HCT116 (cell line): ENCODE results near the gene PAX5. TPM values are rescaled to one million over a fixed set of nuclear protein-coding genes. Genes with fewer than 3 reads are reported as not detected.

Experiments
- ATAC-seq: fragments of 200-7000 bp; cut with Tn5 transposase; 2 replicates; pipeline ENCODE4 v1.9.1; 2020; ENCODE audit warnings: mild to moderate bottlenecking, moderate library complexity
- BruUV-seq: library from RNA; stranded (reverse); fragments of 400-500 nt; replicated peaks from 2 replicates; lab custom pipeline; 2021; lab: Mats Ljungman, UMichigan
- CTCF ChIA-PET: fragments of 300-600 bp; sonication (Branson Sonifier 250); formaldehyde crosslinking; loops from one replicate; lab custom pipeline; 2021; ENCODE audit warnings: antibody characterized with exemption; lab: Charles Lee
- POLR2A ChIA-PET: fragments of 300-600, 350-600 bp; sonication (Branson Sonifier 250); formaldehyde crosslinking; loops from one replicate; lab custom pipeline; 2021; ENCODE audit warnings: antibody characterized with exemption; lab: Charles Lee
- RAD21 ChIA-PET, 2 experiments: fragments of 300-600 bp; sonication (Branson Sonifier 250); formaldehyde crosslinking; loops; one replicate each; lab custom pipeline; 2023; ENCODE audit warnings: low total read pairs in 2 of 2; ENCODE audit not compliant: uncharacterized antibody in 2 of 2, unreplicated experiment in 2 of 2, low non-redundant PET in 1 of 2; lab: Charles Lee
- DNase-seq: peaks from one replicate; pipeline ENCODE4 v3.0.0-alpha.2; 2010; ENCODE audit warnings: low read depth, low spot score
- H2AFZ ChIP-seq: fragments of 200-600 bp; shearing (Covaris generic), sonication (generic); 2 replicates; pipeline ENCODE4 v1.6.1; 2017; ENCODE audit warnings: low read depth, mixed run types, mixed read lengths, antibody characterized with exemption, low read length; ENCODE audit not compliant: poor library complexity, severe bottlenecking
- H3K27ac ChIP-seq: 2 replicates; pipeline ENCODE4 v1.5.1; 2012; ENCODE audit warnings: low read depth, low read length
- H3K27me3 ChIP-seq: fragments of 200-600 bp; sonication (generic); 2 replicates; pipeline ENCODE4 v1.6.1; 2016; ENCODE audit warnings: mixed run types, low read length, mixed read lengths; ENCODE audit not compliant: insufficient read depth
- H3K36me3 ChIP-seq, 2 experiments: fragments of 200-500 bp in 1 of 2; fragments of 200-600 bp in 1 of 2; sonication (Bioruptor generic) in 1 of 2; sonication (generic) in 1 of 2; 2 replicates each; pipeline versions ENCODE4 v1.5.1 to v1.6.1; 2014 to 2016; ENCODE audit warnings: low read length in 2 of 2, inconsistent platforms in 1 of 2, mixed read lengths in 1 of 2, mixed run types in 1 of 2; ENCODE audit not compliant: insufficient read depth in 2 of 2, control insufficient read depth in 1 of 2
- H3K4me1 ChIP-seq, 2 experiments: fragments of 200-600 bp in 1 of 2; sonication (generic) in 1 of 2; 2 replicates each; pipeline versions ENCODE4 v1.5.1 to v1.6.1; 2012 to 2017; ENCODE audit warnings: low read length in 2 of 2, inconsistent platforms in 1 of 2, mild to moderate bottlenecking in 1 of 2, mixed read lengths in 1 of 2, mixed run types in 1 of 2, moderate library complexity in 1 of 2; ENCODE audit not compliant: insufficient read depth in 2 of 2, control insufficient read depth in 1 of 2
- H3K4me2 ChIP-seq: fragments of 200-600 bp; sonication (generic); 2 replicates; pipeline ENCODE4 v1.6.1; 2017; ENCODE audit warnings: mixed run types, low read length, mixed read lengths
- H3K4me3 ChIP-seq, 2 experiments: fragments of 200-600 bp in 1 of 2; sonication (generic) in 1 of 2; replicated peaks in 1 of 2; 2 replicates each; pipeline ENCODE4 v1.5.1; 2011 to 2016; ENCODE audit warnings: low read length in 2 of 2, control low read depth in 1 of 2, low read depth in 1 of 2, mild to moderate bottlenecking in 1 of 2, mixed read lengths in 1 of 2, mixed run types in 1 of 2
- H3K79me2 ChIP-seq: fragments of 200-600 bp; sonication (generic); 2 replicates; pipeline ENCODE4 v1.6.1; 2017; ENCODE audit warnings: mild to moderate bottlenecking, mixed run types, low read length, moderate library complexity, mixed read lengths; ENCODE audit not compliant: insufficient read depth
- H3K9ac ChIP-seq: fragments of 200-600 bp; sonication (generic); 2 replicates; pipeline ENCODE4 v1.6.1; 2016; ENCODE audit warnings: low read length, mixed read lengths
- H3K9me2 ChIP-seq: fragments of 200-600 bp; sonication (generic), shearing (Covaris generic); 2 replicates; pipeline ENCODE4 v1.6.1; 2017; ENCODE audit warnings: mixed run types, mild to moderate bottlenecking, moderate library complexity; ENCODE audit not compliant: insufficient read depth
- H3K9me3 ChIP-seq, 2 experiments: fragments of 200-500 bp in 1 of 2; fragments of 200-600 bp in 1 of 2; sonication (Bioruptor generic) in 1 of 2; sonication (generic) in 1 of 2; 2 replicates each; pipeline ENCODE4 v1.6.1; 2014 to 2017; ENCODE audit warnings: low read length in 2 of 2, mixed read lengths in 2 of 2, inconsistent platforms in 1 of 2, low read depth in 1 of 2, mild to moderate bottlenecking in 1 of 2, mixed run types in 1 of 2, moderate library complexity in 1 of 2; ENCODE audit not compliant: control insufficient read depth in 1 of 2, insufficient read depth in 1 of 2
- H4K20me1 ChIP-seq: fragments of 200-600 bp; sonication (generic), shearing (Covaris generic); 2 replicates; pipeline ENCODE4 v1.6.1; 2017; ENCODE audit warnings: mixed run types, mild to moderate bottlenecking, moderate library complexity; ENCODE audit not compliant: insufficient read depth
- CEBPB ChIP-seq: IDR thresholded peaks from 2 replicates; pipeline ENCODE4 v1.6.1; 2012; ENCODE audit warnings: low read depth
- EZH2phosphoT487 ChIP-seq: fragments of 200-600 bp; IDR thresholded peaks from 2 replicates; pipeline ENCODE4 v1.6.1; 2018; ENCODE audit warnings: antibody characterized with exemption, borderline replicate concordance
- FOSL1 ChIP-seq: IDR thresholded peaks from 2 replicates; pipeline ENCODE4 v1.6.1; 2012; ENCODE audit warnings: low read depth
- MAX ChIP-seq: IDR thresholded peaks from 2 replicates; pipeline ENCODE4 v1.6.1; 2012
- ZBTB33 ChIP-seq: IDR thresholded peaks from 2 replicates; pipeline ENCODE4 v1.6.1; 2011; ENCODE audit warnings: mild to moderate bottlenecking, low read length, moderate library complexity; ENCODE audit not compliant: insufficient replicate concordance; ENCODE audit errors: extremely low read depth
- intact Hi-C: fragments of 100-400 bp; cut with micrococcal nuclease; formaldehyde crosslinking; loops from 2 replicates; pipeline ENCODE4 v1.10.0; 2022
- total RNA-seq: library from RNA; stranded (reverse); gene quantifications from one replicate; pipeline ENCODE4 v1.2.1, GENCODE V29; 2021; ENCODE audit not compliant: unreplicated experiment

The PAX5 gene
- total RNA-seq, 1 experiment from 2014 or later, result 0.17 TPM

DNA sequence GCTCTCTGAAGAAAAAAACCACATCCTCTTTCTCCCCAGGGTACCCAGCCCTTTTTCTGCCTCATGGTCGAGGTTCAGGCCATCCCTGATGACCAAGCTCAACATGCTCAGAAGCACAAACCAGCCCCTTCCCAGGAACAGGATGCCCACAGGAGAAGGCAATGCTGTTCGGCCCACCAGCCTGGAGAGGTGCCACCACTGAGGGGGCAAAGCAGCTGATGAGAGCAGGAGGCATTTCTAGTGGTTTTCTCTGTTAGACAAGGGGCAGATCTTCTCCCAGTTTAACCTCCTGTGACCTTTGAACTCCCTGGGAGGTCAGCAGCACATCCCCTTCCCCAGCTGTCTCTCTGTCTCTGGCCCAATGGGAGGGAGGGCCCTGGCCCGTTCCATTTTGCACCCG is 73.0 kb downstream of the PAX5 start:
- CTCF ChIA-PET, result no interaction called here
- no peak overlapping the region for H3K4me2 ChIP-seq
- no peaks in the 10 kb centered on the region for H3K4me1 ChIP-seq
- no peaks in the 10 kb centered on the region for H3K9me2 ChIP-seq
- no peak overlapping the region for H3K4me3 ChIP-seq
- no peaks in the 10 kb centered on the region for H3K9me3 ChIP-seq
- intact Hi-C loops, result no loop called here
- H3K27me3 ChIP-seq, result peaks cover 18% of the 10 kb centered on the region
- POLR2A ChIA-PET, result no interaction called here
- DNase-seq (no peak), ATAC-seq (no peak)
- H3K79me2 ChIP-seq, result no peaks in the 10 kb centered on the region
- no peak overlapping the region for H3K9ac ChIP-seq
- RAD21 ChIA-PET, result no interaction called here
- no peak overlapping the region for H3K27ac ChIP-seq
- no peaks in the 10 kb centered on the region for H4K20me1 ChIP-seq
- H3K36me3 ChIP-seq, result no peaks in the 10 kb centered on the region
- BruUV-seq, result no TSS peak
- no peak for TF ChIP-seq MAX
- no peak for TF ChIP-seq CEBPB
- no peak for TF ChIP-seq EZH2phosphoT487
- no peak for TF ChIP-seq FOSL1
- TF ChIP-seq, all 23 proteins: peak for 0
- no peak overlapping the region for H2AFZ ChIP-seq

- TF ChIP-seq FOSL1 (no peak), ZBTB33 (no peak), CEBPB (no peak), EZH2phosphoT487 (no peak)
- ChIA-PET CTCF (no interaction called here), RAD21 (no interaction called here)
Observed at GRCh38 chr9:36960575-36960955, 73.5 kb downstream of the PAX5 start.

More at GRCh38 chr9:36960575-36960955, 73.5 kb downstream of the PAX5 start:
- Histone ChIP-seq H3K79me2 (no peaks in the 10 kb centered on the region), H3K9me3 (no peaks in the 10 kb centered on the region), H4K20me1 (no peaks in the 10 kb centered on the region), H3K9me2 (no peaks in the 10 kb centered on the region), H3K4me2 (no peak overlapping the region), H3K4me1 (no peaks in the 10 kb centered on the region), H3K27me3 (peaks cover 20% of the 10 kb centered on the region), H2AFZ (no peak overlapping the region), H3K9ac (no peak overlapping the region), H3K27ac (no peak overlapping the region), H3K4me3 (no peak overlapping the region), H3K36me3 (no peaks in the 10 kb centered on the region)
- POLR2A ChIA-PET, result no interaction called here
- ATAC-seq, result no peak
- no TSS peak for BruUV-seq
- DNase-seq, result no peak
- intact Hi-C loops, result no loop called here
